Measurements from ENCODE around the gene CTF1. TPM values are rescaled to one million over a fixed set of nuclear protein-coding genes. Genes with fewer than 3 reads are reported as not detected.

The CTF1 gene
- polyA plus RNA-seq, 2 of the 4 experiments (the other 2 are of a cell fraction): 0.23 to 0.44 TPM

DNA sequence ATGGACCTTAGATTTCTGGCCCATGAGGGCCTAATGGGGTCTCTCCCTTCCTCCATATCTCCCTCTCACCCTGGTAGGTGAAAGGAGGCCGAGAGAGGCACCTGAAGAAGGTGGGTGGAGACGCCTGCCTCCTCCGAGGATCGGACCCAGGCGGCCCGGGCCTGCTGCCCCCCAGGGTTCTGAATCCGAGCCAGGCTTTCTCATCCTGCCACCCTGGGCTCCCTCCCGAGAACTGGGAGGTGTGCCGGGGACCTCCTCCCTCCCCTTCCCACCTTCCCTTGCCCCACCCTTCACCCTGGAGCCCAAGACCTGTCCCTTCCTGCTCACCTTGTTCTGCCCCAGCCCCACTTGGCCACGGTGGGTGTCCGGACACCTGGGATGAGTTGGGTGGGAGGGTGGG lies 32.0 kb downstream of the CTF1 start:
- ChIA-PET POLR2A (no interaction called here), CTCF (interaction anchor here (1.5 to 12.2 kb wide), 3 partner anchors 7 to 25 kb away, joined by 4 to 134 read pairs (median 5); no protein-coding TSS in a partner anchor)
- H3K4me3 ChIP-seq: no peak overlapping the region
- H3K27ac ChIP-seq: no peak overlapping the region
- H3K4me1 ChIP-seq: peaks cover 15% of the 10 kb centered on the region; the same call in 2 of the 3 replicates
- no peaks in the 10 kb centered on the region for H3K9me3 ChIP-seq
- TF ChIP-seq EHMT2 (IDR thresholded peaks at IDR 0.05; ENCODE audit: low read depth): no peak
- no peak for TF ChIP-seq CBX8 (IDR thresholded peaks at IDR 0.05)
- no peak for FAIRE-seq
- no peak overlapping the region for H3K4me2 ChIP-seq
- ATAC-seq: no peak
- no peak for DNase-seq (ENCODE audit: low read depth in 1 of 2, low spot score in 1 of 2)
- WGBS (ENCODE audit: missing lambda C conversion rate): 78% methylated on average over 9 of the region's 11 CpGs

- Histone ChIP-seq H3K4me3 (no peak overlapping the region), H3K27ac (no peak overlapping the region), H3K4me1 (peaks cover 15% of the 10 kb centered on the region; the same call in 2 of the 3 replicates), H3K9me3 (no peaks in the 10 kb centered on the region), H3K4me2 (no peak overlapping the region)
- DNase-seq (ENCODE audit: low read depth in 1 of 2, low spot score in 1 of 2) (no peak), ATAC-seq (no peak), FAIRE-seq (no peak)
- 85% methylated on average over 7 of the region's 7 CpGs for WGBS (ENCODE audit: missing lambda C conversion rate)
- no peak for TF ChIP-seq NPAS2 (CRISPR knock-in tag; IDR thresholded peaks at IDR 0.05; ENCODE audit: borderline replicate concordance)
- TF ChIP-seq SREBF2 (IDR thresholded peaks at IDR 0.05): no peak
- TF ChIP-seq, protein P1, sequence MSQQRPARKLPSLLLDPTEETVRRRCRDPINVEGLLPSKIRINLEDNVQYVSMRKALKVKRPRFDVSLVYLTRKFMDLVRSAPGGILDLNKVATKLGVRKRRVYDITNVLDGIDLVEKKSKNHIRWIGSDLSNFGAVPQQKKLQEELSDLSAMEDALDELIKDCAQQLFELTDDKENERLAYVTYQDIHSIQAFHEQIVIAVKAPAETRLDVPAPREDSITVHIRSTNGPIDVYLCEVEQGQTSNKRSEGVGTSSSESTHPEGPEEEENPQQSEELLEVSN (IDR thresholded peaks at IDR 0.05; ENCODE audit: borderline replicate concordance, low read depth): no peak
- TF ChIP-seq KDM1A (IDR thresholded peaks at IDR 0.05; ENCODE audit: low read depth): no peak
- TF ChIP-seq HES2 (IDR thresholded peaks at IDR 0.05): no peak
- no peak for TF ChIP-seq HDAC2 (IDR thresholded peaks at IDR 0.05)
- no peak for TF ChIP-seq TP53 (CRISPR knock-in tag; IDR thresholded peaks at IDR 0.05)
- TF ChIP-seq EHF (CRISPR knock-in tag; IDR thresholded peaks at IDR 0.05): no peak
- no peak for TF ChIP-seq PHF8 (IDR thresholded peaks at IDR 0.05; ENCODE audit: borderline replicate concordance, low read depth)
- TF ChIP-seq BHLHE40 (IDR thresholded peaks at IDR 0.05; ENCODE audit: low read depth, low read length): no peak
- TF ChIP-seq ZSCAN20 (CRISPR knock-in tag; IDR thresholded peaks at IDR 0.05): no peak
- TF ChIP-seq MAZ (IDR thresholded peaks at IDR 0.05; ENCODE audit: borderline replicate concordance, low read depth, low read length): no peak
- TF ChIP-seq ZC3H11A (IDR thresholded peaks at IDR 0.05): no peak
- CTCF ChIA-PET: interaction anchor here (0.5 to 12.2 kb wide), 4 partner anchors 12 to 488 kb away, joined by 3 to 134 read pairs (median 4); no protein-coding TSS in a partner anchor
- POLR2A ChIA-PET: no interaction called here
Measured at GRCh38 chr16:30929167-30929566, 32.8 kb downstream of the CTF1 start.

DNA sequence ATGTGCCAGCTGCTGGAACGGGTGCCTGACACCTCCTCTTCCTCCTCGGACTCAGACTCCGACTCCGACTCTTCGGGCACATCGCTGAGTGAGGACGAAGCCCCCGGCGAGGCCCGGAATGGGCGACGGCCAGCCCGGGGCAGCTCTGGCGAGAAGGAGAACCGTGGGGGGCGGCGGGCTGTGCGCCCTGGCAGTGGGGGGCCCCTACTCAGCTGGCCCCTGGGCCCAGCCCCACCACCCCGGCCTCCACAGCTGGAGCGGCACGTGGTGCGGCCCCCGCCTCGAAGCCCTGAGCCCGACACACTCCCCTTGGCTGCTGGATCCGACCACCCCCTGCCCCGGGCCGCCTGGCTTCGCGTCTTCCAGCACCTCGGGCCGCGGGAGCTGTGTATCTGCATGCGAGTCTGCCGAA lies 33.8 kb downstream of the CTF1 start:
- H3K27ac ChIP-seq: no peak overlapping the region
- TF ChIP-seq CBX8 (IDR thresholded peaks at IDR 0.05) (no peak), ZFP36 (IDR thresholded peaks at IDR 0.05; ENCODE audit: borderline replicate concordance, partially characterized antibody) (no peak), FOSL2 (IDR thresholded peaks at IDR 0.05) (no peak), FOSL2 (CRISPR knock-in tag; IDR thresholded peaks at IDR 0.05) (no peak), KDM1A (IDR thresholded peaks at IDR 0.05; ENCODE audit: low read depth) (no peak), CBX2 (IDR thresholded peaks at IDR 0.05; ENCODE audit: borderline replicate concordance, low read depth) (no peak), POLR2AphosphoS2 (conservative IDR thresholded peaks at IDR 0.05; ENCODE audit: low read length) (no peak), MAZ (IDR thresholded peaks at IDR 0.05; ENCODE audit: borderline replicate concordance, low read depth, low read length) (no peak), NFE2L2 (conservative IDR thresholded peaks at IDR 0.05; ENCODE audit: low read length) (no peak), EP300 (IDR thresholded peaks at IDR 0.05) (no peak), BHLHE40 (IDR thresholded peaks at IDR 0.05; ENCODE audit: low read depth, low read length) (no peak), TP53 (CRISPR knock-in tag; IDR thresholded peaks at IDR 0.05) (no peak), BCL3 (IDR thresholded peaks at IDR 0.05) (no peak), HEYL (CRISPR knock-in tag; IDR thresholded peaks at IDR 0.05) (no peak), RARB (CRISPR knock-in tag; IDR thresholded peaks at IDR 0.05) (no peak), TFCP2L1 (CRISPR knock-in tag; IDR thresholded peaks at IDR 0.05) (no peak), CEBPB (IDR thresholded peaks at IDR 0.05) (no peak), MAFK (IDR thresholded peaks at IDR 0.05; ENCODE audit: partially characterized antibody) (no peak), HOXA7 (CRISPR knock-in tag; IDR thresholded peaks at IDR 0.05) (no peak), KDM5A (IDR thresholded peaks at IDR 0.05) (no peak)
- TF ChIP-seq, protein P1 (IDR thresholded peaks at IDR 0.05; ENCODE audit: borderline replicate concordance, low read depth): no peak
- DNase-seq (ENCODE audit: low read depth in 1 of 2, low spot score in 1 of 2) (no peak), FAIRE-seq (no peak), ATAC-seq (no peak)
- ChIA-PET POLR2A (no interaction called here), CTCF (interaction anchor here (1.1 to 12.2 kb wide), 2 partner anchors 11 to 23 kb away, joined by 5 to 134 read pairs; no protein-coding TSS in a partner anchor)
- 94% methylated on average over 32 of the region's 35 CpGs for WGBS (ENCODE audit: missing lambda C conversion rate)
- peaks cover 7% of the 10 kb centered on the region; the same call in 2 of the 3 replicates for H3K4me1 ChIP-seq
- H3K4me3 ChIP-seq: no peak overlapping the region
- no peaks in the 10 kb centered on the region for H3K9me3 ChIP-seq
- no peak overlapping the region for H3K4me2 ChIP-seq

All from A549 (cell line).